Ishikawa (cell line): ENCODE measurements around the gene PFDN2.
A peak's percentile ranks its signal among the peaks of the same experiment; 100 is the strongest.

Source experiments
- CEBPB ChIP-seq: IDR thresholded peaks from 2 replicates; pipeline ENCODE4 v1.6.1; 2012
- CREB1 ChIP-seq: IDR thresholded peaks from 2 replicates; pipeline ENCODE4 v1.6.1; 2012; ENCODE audit warnings: low read depth
- EGR1 ChIP-seq: IDR thresholded peaks from 2 replicates; pipeline ENCODE4 v1.6.1; 2012
- EP300 ChIP-seq: IDR thresholded peaks from 2 replicates; pipeline ENCODE4 v1.6.1; 2012; ENCODE audit warnings: borderline replicate concordance
- FOXM1 ChIP-seq: IDR thresholded peaks from 2 replicates; pipeline ENCODE4 v1.6.1; 2012; ENCODE audit warnings: low read depth, borderline replicate concordance
- MAX ChIP-seq: IDR thresholded peaks from 2 replicates; pipeline ENCODE4 v1.6.1; 2012
- RAD21 ChIP-seq: IDR thresholded peaks from 2 replicates; pipeline ENCODE4 v1.6.1; 2012; ENCODE audit warnings: low read depth
- TAF1 ChIP-seq: IDR thresholded peaks from 2 replicates; pipeline ENCODE4 v1.6.1; 2012; ENCODE audit warnings: low read depth, mild to moderate bottlenecking
- TEAD4 ChIP-seq: IDR thresholded peaks from 2 replicates; pipeline ENCODE4 v1.6.1; 2012
- USF1 ChIP-seq: IDR thresholded peaks from 2 replicates; pipeline ENCODE4 v1.6.1; 2012
- YY1 ChIP-seq: IDR thresholded peaks from 2 replicates; pipeline ENCODE4 v1.6.1; 2012; ENCODE audit warnings: low read depth
- ZBTB7A ChIP-seq: IDR thresholded peaks from 2 replicates; pipeline ENCODE4 v1.6.1; 2012; ENCODE audit warnings: low read depth
- TF ChIP-seq, protein P1 (sequence below): IDR thresholded peaks from 2 replicates; pipeline ENCODE4 v1.6.1; 2012; ENCODE audit warnings: low read depth, mild to moderate bottlenecking

- no peak for TF ChIP-seq YY1
- TF ChIP-seq, protein P1, sequence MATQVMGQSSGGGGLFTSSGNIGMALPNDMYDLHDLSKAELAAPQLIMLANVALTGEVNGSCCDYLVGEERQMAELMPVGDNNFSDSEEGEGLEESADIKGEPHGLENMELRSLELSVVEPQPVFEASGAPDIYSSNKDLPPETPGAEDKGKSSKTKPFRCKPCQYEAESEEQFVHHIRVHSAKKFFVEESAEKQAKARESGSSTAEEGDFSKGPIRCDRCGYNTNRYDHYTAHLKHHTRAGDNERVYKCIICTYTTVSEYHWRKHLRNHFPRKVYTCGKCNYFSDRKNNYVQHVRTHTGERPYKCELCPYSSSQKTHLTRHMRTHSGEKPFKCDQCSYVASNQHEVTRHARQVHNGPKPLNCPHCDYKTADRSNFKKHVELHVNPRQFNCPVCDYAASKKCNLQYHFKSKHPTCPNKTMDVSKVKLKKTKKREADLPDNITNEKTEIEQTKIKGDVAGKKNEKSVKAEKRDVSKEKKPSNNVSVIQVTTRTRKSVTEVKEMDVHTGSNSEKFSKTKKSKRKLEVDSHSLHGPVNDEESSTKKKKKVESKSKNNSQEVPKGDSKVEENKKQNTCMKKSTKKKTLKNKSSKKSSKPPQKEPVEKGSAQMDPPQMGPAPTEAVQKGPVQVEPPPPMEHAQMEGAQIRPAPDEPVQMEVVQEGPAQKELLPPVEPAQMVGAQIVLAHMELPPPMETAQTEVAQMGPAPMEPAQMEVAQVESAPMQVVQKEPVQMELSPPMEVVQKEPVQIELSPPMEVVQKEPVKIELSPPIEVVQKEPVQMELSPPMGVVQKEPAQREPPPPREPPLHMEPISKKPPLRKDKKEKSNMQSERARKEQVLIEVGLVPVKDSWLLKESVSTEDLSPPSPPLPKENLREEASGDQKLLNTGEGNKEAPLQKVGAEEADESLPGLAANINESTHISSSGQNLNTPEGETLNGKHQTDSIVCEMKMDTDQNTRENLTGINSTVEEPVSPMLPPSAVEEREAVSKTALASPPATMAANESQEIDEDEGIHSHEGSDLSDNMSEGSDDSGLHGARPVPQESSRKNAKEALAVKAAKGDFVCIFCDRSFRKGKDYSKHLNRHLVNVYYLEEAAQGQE: no peak
- TF ChIP-seq ZBTB7A: 0 out of 2 replicates have a peak, but pooled peaks have one; percentile 14
- TF ChIP-seq TEAD4: no peak
- TF ChIP-seq TAF1: no peak
- TF ChIP-seq CREB1: no peak
- no peak for TF ChIP-seq RAD21
- TF ChIP-seq EGR1: no peak
- TF ChIP-seq MAX: no peak
- TF ChIP-seq FOXM1: no peak
- no peak for TF ChIP-seq EP300
- TF ChIP-seq CEBPB: no peak
- TF ChIP-seq USF1: no peak
Measured at GRCh38 chr1:161166669-161167548, 49.1 kb upstream of the PFDN2 start.
